ENCODE measurements around the gene PSG11.
"Not testable (repeated sequence)": the region's sequence is repeated elsewhere in the genome, so short reads cannot be mapped to it uniquely, and the experiment has no call there.

The PSG11 gene

DNA sequence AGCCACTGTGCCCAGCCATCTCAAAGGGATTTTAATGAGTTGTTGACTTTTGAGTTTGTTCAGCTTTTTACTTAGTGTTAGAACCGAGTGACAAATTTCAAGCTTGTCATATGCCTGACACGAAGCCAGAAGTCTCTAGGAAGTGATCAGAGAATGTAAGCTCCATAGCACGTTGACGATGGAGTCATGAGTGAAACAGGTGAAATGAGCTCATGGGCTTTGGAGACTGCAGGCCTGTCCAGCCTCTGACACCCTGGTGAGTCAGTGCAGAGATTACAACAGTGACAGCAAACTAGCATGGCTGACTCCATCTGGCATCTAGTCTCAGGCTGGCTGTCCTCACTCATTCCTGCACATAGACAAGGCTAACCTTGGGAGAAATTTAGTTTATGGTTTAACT, 4.6 kb downstream of the PSG11 start:
- not testable (repeated sequence) for H3K36me3 ChIP-seq (ENCODE audit: insufficient read depth, low read length); H2AFZ ChIP-seq (ENCODE audit: low read depth, low read length); H3K4me1 ChIP-seq (ENCODE audit: insufficient read depth, low read length); H3K4me3 ChIP-seq (ENCODE audit: low read length); H3K27me3 ChIP-seq (ENCODE audit: insufficient read depth, low read length); H3K9me3 ChIP-seq (ENCODE audit: low read length)

DNA sequence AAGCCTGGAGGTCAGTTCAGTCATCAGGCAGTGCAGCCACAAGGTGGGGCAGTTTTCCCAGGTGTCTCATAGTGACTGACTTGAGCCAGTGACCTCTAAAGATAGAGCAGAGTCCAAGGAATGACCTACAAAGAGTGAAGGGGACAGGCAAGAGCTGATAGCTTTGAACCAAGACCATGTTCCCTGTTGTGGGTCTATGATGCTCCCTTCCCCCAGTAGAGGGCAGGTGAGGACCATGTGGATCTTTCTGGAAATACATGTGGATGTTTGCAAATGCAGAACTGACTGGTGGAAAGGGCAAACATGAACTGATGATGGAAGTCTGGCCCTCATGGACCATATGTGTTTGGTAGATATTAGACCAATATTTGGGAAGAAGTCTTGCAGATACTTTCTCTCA, 6.7 kb downstream of the PSG11 start:
- not testable (repeated sequence) for H2AFZ ChIP-seq (ENCODE audit: low read depth, low read length); H3K4me1 ChIP-seq (ENCODE audit: insufficient read depth, low read length); H3K9me3 ChIP-seq (ENCODE audit: low read length); H3K36me3 ChIP-seq (ENCODE audit: insufficient read depth, low read length); H3K4me3 ChIP-seq (ENCODE audit: low read length); H3K27me3 ChIP-seq (ENCODE audit: insufficient read depth, low read length)

DNA sequence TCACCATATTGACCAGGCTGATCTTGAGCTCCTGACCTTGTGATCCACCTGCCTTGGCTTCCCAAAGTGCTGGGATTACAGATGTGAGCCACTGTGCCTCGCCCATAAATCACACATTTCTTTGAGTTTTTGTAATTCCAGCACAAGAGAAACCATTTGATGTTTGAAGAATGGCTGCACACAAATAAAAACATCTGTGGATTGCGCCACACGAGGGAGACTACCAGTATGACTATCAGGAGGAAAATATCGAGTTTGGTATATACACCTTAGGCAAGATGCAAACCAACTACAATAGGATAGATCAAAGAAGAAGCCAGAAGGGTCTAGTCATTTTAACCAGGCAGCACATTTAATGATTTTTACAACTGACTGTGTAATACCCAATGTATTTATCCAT, 20.4 kb downstream of the PSG11 start:
- not testable (repeated sequence) for H3K9me3 ChIP-seq (ENCODE audit: low read length)

DNA sequence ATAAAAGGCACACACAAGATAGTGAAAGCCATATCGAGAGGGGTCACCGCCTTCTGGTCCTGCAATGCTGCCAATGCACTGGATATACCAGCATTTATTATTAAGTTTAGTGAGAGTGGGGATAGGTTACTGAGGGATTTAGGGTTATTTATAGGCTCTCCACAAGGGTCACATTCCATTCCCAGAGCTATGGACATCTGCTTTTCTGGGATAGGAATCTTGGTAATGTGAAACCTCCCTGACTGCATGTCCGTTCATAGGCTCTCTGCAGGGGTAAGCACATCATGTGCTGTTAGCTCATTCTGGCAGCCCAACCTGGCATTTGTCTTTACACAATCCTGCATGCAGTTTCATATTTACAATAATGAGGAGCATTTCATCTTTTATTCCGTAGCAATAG, 21.4 kb downstream of the PSG11 start:
- H3K36me3 ChIP-seq (ENCODE audit: insufficient read depth, low read length); H3K9me3 ChIP-seq (ENCODE audit: low read length); H3K27me3 ChIP-seq (ENCODE audit: insufficient read depth, low read length); H3K4me3 ChIP-seq (ENCODE audit: low read length); H3K4me1 ChIP-seq (ENCODE audit: insufficient read depth, low read length); H2AFZ ChIP-seq (ENCODE audit: low read depth, low read length): not testable (repeated sequence)

More for the DNA sequence above, 20.4 kb downstream of the PSG11 start:
- H3K4me3 ChIP-seq (ENCODE audit: low read length); H3K27me3 ChIP-seq (ENCODE audit: insufficient read depth, low read length); H3K4me1 ChIP-seq (ENCODE audit: insufficient read depth, low read length); H3K36me3 ChIP-seq (ENCODE audit: insufficient read depth, low read length); H2AFZ ChIP-seq (ENCODE audit: low read depth, low read length): not testable (repeated sequence)

DNA sequence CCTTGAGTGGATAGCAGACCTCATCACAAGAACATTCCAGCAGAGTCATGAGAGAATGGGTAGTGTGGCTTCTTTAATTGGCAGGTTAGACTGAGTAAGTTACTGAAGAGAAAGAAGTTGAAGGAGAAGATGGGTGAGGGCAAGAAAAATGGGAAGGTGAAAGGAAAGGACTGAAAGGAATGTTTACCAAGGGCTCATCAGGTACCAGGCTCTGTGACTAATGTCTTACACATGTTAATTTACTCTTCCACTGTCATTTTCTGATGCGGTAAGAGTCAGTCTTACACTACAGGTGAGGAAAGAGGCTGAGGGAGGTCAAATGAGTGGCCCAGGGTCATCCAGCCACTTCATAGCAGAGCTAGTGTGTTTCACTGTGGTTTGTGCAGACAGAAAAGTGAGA, 22.6 kb downstream of the PSG11 start:
- not testable (repeated sequence) for H3K4me3 ChIP-seq (ENCODE audit: low read length)

DNA sequence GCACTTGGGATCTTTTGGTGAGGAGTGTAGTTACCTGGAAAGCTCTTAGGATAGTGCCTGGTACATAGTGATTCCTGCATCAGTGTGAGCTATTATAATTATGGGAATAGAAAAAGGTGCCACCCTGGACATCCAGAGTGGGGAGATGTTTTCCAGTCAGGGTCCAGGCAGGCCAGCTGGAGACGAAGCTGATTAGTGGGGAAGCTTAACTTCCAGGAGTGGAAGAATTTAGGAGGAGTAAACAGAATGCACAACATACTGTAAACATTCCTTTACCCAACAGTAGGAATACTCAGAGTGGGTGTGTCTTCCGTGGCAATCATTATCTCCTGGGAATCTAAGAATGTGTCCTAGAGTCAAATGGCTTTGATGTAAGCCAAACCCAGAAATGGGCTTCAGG, 23.3 kb downstream of the PSG11 start:
- not testable (repeated sequence) for H3K36me3 ChIP-seq (ENCODE audit: insufficient read depth, low read length)

More for the DNA sequence above, 22.6 kb downstream of the PSG11 start:
- H3K4me1 ChIP-seq (ENCODE audit: insufficient read depth, low read length); H3K9me3 ChIP-seq (ENCODE audit: low read length); H3K36me3 ChIP-seq (ENCODE audit: insufficient read depth, low read length); H2AFZ ChIP-seq (ENCODE audit: low read depth, low read length); H3K27me3 ChIP-seq (ENCODE audit: insufficient read depth, low read length): not testable (repeated sequence)

DNA sequence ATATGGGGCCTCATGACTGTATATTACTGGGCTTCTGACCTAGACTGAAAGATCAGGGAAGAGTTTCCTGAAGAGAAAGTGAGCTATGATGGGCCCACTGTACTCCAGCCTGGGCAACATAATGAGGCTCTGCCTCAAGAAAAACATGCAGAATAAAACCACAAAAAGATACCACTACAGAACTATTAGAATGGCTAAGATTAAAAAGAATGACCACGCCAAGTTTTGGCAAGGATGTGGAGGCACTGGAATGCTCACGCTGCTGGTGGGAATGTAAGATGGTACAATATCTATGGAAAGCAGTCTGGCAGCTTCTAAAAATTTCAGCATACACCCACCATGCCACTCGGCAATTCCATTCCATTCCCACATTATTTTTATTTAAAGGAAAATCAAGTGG, 30.1 kb downstream of the PSG11 start:
- not testable (repeated sequence) for H3K27me3 ChIP-seq (ENCODE audit: insufficient read depth, low read length); H3K4me1 ChIP-seq (ENCODE audit: insufficient read depth, low read length); H3K36me3 ChIP-seq (ENCODE audit: insufficient read depth, low read length); H3K9me3 ChIP-seq (ENCODE audit: low read length); H3K4me3 ChIP-seq (ENCODE audit: low read length); H2AFZ ChIP-seq (ENCODE audit: low read depth, low read length)

More for the DNA sequence above, 23.3 kb downstream of the PSG11 start:
- H3K27me3 ChIP-seq (ENCODE audit: insufficient read depth, low read length); H3K4me3 ChIP-seq (ENCODE audit: low read length); H3K4me1 ChIP-seq (ENCODE audit: insufficient read depth, low read length); H3K9me3 ChIP-seq (ENCODE audit: low read length); H2AFZ ChIP-seq (ENCODE audit: low read depth, low read length): not testable (repeated sequence)

DNA sequence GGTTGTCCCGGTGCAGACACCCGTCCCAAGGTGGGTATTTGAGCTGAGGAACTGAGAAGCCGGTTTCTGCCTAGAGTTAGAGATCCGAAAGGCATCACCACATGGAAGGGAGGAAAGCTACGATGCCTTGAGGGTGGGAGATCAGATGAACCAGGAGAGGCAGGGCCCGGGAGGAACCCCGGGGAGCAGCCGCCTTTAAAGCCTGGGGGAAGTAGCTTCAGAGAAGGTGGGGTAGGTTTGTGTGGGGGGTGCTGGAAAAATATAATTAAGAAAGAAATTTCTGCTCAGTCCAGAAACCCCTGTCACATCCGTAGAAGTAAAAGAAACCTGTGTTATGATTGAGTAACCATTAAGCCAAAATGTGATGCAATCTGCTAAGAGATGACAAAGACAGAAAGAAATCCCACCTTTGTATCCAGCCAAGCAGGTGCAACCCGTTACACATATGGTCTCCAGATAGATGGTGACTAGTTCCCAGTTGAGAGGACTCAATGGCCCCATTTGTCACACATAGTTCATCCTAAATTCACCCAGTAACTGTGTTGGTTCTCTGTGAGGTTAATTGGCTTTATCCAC, 34.2 kb downstream of the PSG11 start:
- not testable (repeated sequence) for H3K36me3 ChIP-seq (ENCODE audit: insufficient read depth, low read length); H3K4me1 ChIP-seq (ENCODE audit: insufficient read depth, low read length); H2AFZ ChIP-seq (ENCODE audit: low read depth, low read length); H3K4me3 ChIP-seq (ENCODE audit: low read length); H3K27me3 ChIP-seq (ENCODE audit: insufficient read depth, low read length); H3K9me3 ChIP-seq (ENCODE audit: low read length)

DNA sequence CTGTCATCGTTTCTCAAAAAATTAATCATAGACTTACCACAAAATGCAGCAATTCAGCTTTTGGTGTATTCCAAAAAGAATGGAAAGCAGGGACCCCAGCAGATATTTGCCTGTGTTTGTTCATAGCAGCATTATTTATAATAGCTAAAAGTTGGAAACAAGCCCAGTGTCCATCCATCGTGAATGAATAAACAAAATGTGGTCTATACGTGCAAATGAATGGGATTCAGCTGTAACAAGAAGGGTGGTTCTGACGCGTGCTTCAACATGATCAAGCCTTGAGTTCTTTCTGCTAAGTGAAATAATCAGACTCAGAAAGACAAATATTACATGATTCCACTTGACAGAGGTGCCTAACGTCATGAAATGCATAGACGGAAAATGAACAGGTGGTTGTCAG, 36.4 kb downstream of the PSG11 start:
- Histone ChIP-seq H3K4me3 (ENCODE audit: low read length) (no peak overlapping the region), H3K4me1 (ENCODE audit: insufficient read depth, low read length) (no peaks in the 10 kb centered on the region), H3K27me3 (ENCODE audit: insufficient read depth, low read length) (peaks cover 3% of the 10 kb centered on the region), H3K9me3 (ENCODE audit: low read length) (no peaks in the 10 kb centered on the region), H2AFZ (ENCODE audit: low read depth, low read length) (no peak overlapping the region), H3K36me3 (ENCODE audit: insufficient read depth, low read length) (no peaks in the 10 kb centered on the region)

DNA sequence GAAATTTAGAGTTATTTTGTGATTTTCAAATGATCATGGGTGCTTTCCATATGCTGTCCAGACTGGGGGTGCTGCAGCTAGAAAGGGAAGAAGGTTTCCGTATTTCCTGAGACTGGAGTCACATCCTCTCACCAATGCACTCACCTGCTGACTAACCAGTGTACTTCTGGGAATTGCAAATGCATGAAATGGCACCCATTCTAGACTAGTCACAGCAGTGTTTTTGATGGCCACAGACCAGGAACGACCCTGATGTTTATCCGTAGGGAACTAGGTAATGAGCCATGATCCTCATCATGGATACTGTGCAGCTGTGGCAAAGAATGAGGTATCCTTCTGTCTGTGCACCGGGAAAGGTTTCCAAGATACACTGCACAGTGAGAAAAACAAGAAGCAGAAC, 37.1 kb downstream of the PSG11 start:
- H3K27me3 ChIP-seq (ENCODE audit: insufficient read depth, low read length); H3K4me1 ChIP-seq (ENCODE audit: insufficient read depth, low read length); H3K36me3 ChIP-seq (ENCODE audit: insufficient read depth, low read length); H3K4me3 ChIP-seq (ENCODE audit: low read length); H2AFZ ChIP-seq (ENCODE audit: low read depth, low read length); H3K9me3 ChIP-seq (ENCODE audit: low read length): not testable (repeated sequence)

DNA sequence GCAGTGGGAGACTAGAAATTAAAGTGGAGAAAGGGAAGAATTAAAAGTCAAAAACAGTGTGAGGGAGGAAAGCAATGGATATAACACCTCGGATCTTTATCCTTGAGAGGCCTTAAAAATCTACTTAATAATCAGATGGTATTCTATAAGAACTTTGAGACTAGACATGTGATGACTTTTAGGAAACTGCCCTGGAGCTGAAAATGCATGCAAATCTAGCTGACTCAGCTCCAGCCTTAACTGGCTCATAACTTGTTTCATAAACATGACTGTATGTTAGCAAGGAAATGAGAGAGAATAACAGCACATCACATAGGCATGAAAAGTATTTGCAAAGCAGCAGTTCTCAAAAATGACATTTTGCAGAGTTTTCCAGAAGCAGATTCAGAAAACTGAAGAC, 38.1 kb downstream of the PSG11 start:
- H3K36me3 ChIP-seq (ENCODE audit: insufficient read depth, low read length); H2AFZ ChIP-seq (ENCODE audit: low read depth, low read length); H3K27me3 ChIP-seq (ENCODE audit: insufficient read depth, low read length): not testable (repeated sequence)

DNA sequence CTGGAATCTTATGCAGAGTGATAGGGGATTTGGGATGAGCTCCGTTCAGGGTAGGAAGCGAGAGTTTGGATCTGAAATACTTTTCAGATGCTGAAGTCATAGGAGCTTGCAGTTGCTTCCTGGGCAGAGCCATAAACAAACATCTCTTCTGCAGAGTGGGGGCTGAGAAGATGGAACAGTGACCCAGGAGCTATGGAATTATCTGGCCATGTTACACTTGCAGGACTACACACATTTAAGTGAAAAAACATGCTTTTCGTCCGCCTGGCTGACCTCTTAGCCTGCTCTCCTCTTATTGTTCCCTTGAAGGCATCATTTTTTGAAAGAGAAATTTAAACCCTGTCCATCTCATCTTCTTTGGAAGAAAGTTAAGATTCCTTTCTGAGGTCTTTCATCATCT, 40.7 kb downstream of the PSG11 start:
- H3K4me1 ChIP-seq (ENCODE audit: insufficient read depth, low read length): no peaks in the 10 kb centered on the region

More for the DNA sequence above, 38.1 kb downstream of the PSG11 start:
- not testable (repeated sequence) for H3K4me3 ChIP-seq (ENCODE audit: low read length); H3K9me3 ChIP-seq (ENCODE audit: low read length); H3K4me1 ChIP-seq (ENCODE audit: insufficient read depth, low read length)

DNA sequence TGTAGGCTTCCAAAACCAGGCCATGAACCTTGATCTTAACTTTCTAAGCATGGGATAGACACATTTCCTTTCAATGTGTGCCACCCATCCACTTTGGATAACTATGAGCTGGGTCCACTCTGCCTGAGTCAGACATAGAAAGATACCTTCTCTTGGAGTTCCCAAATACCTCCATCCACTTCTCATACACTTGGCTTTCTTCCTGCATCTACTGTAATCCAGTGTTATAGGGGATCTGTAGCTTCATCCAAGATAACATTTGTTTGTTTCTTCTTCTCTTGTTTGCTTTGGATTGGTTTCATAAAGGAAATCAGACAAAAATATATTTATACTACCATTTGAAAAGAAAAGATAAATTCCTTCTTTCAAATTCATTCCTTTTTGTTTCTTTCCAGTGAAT, 44.2 kb downstream of the PSG11 start:
- not testable (repeated sequence) for H3K4me1 ChIP-seq (ENCODE audit: insufficient read depth, low read length); H3K27me3 ChIP-seq (ENCODE audit: insufficient read depth, low read length); H3K9me3 ChIP-seq (ENCODE audit: low read length); H3K4me3 ChIP-seq (ENCODE audit: low read length); H3K36me3 ChIP-seq (ENCODE audit: insufficient read depth, low read length); H2AFZ ChIP-seq (ENCODE audit: low read depth, low read length)

More for the DNA sequence above, 40.7 kb downstream of the PSG11 start:
- no peaks in the 10 kb centered on the region for H3K36me3 ChIP-seq (ENCODE audit: insufficient read depth, low read length)
- no peaks in the 10 kb centered on the region for H3K9me3 ChIP-seq (ENCODE audit: low read length)
- H3K4me3 ChIP-seq (ENCODE audit: low read length): no peak overlapping the region
- H3K27me3 ChIP-seq (ENCODE audit: insufficient read depth, low read length): peaks cover 3% of the 10 kb centered on the region
- no peak overlapping the region for H2AFZ ChIP-seq (ENCODE audit: low read depth, low read length)

DNA sequence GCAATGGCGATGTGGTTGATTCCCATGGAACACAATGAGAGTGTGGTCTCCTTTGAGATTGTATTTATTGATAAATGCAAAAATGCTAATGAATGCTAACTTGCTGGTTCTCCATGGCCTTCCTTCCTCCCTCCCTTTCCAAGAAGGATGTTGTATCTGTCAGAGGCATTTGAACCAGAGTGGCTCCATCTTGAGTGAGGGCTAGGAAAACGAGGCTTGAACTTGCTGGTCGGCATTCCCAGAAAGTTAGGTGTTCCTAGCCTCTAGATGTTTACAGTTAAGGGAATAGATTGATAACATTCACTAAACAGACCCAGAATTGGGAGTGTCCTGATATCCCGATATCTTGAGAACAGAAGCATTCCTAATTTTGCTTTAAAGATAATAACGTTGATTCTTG, 54.8 kb downstream of the PSG11 start:
- not testable (repeated sequence) for H3K4me3 ChIP-seq (ENCODE audit: low read length); H3K36me3 ChIP-seq (ENCODE audit: insufficient read depth, low read length); H3K9me3 ChIP-seq (ENCODE audit: low read length); H3K4me1 ChIP-seq (ENCODE audit: insufficient read depth, low read length); H3K27me3 ChIP-seq (ENCODE audit: insufficient read depth, low read length); H2AFZ ChIP-seq (ENCODE audit: low read depth, low read length)
